Tibial artery (tissue), 4 donors: Measurements from ENCODE around the gene EPHA7.

Source experiments
- DNase-seq, 2 donors: peaks; one replicate each; pipeline ENCODE4 v3.0.0-alpha.2; 2019
- H3K27ac ChIP-seq, 2 donors: fragments of 200-600 bp; sonication (generic) in 1 of 2; 1 replicate in 1 of 2; 2 replicates in 1 of 2; pipeline ENCODE4 v1.5.1; 2018 to 2019; ENCODE audit warnings: mild to moderate bottlenecking in 1 of 2
- H3K27me3 ChIP-seq, 2 donors: fragments of 200-600 bp; sonication (generic) in 1 of 2; one replicate each; pipeline versions ENCODE4 v1.5.1 to v1.6.0; 2016 to 2019
- H3K36me3 ChIP-seq, 3 donors: fragments of 200-600 bp; sonication (generic) in 2 of 3; one replicate each; pipeline ENCODE4 v1.5.1; 2016 to 2019; ENCODE audit warnings: mild to moderate bottlenecking in 2 of 3
- H3K4me1 ChIP-seq, 4 donors: fragments of 200-600 bp; sonication (generic) in 2 of 4; 1 replicate in 3 of 4; 2 replicates in 1 of 4; pipeline ENCODE4 v1.5.1; 2016 to 2019
- H3K4me3 ChIP-seq, 2 donors: fragments of 200-600 bp; sonication (generic) in 1 of 2; 1 replicate in 1 of 2; 2 replicates in 1 of 2; pipeline ENCODE4 v1.5.1; 2018 to 2019; ENCODE audit warnings: mild to moderate bottlenecking in 2 of 2
- H3K9me3 ChIP-seq, 3 donors: fragments of 200-600 bp; sonication (generic) in 1 of 3; one replicate each; pipeline ENCODE4 v1.5.1; 2016 to 2019
- CTCF ChIP-seq, 2 experiments: fragments of 200-600 bp in 1 of 2; fragments of 450-650 bp in 1 of 2; IDR thresholded peaks; one replicate each; pipeline ENCODE4 v1.5.1; 2017 to 2019; ENCODE audit warnings: antibody characterized with exemption in 2 of 2, mild to moderate bottlenecking in 1 of 2, moderate library complexity in 1 of 2
- intact Hi-C: fragments of 100-400 bp; cut with DNase I; formaldehyde crosslinking; loops from one replicate; pipeline ENCODE4 v1.15.0; 2023; ENCODE audit warnings: low total_unique reads

EPHA7 gene

GRCh38 chr6:93337772-93338394 is 81.5 kb downstream of the EPHA7 start:
- H3K36me3 ChIP-seq: no peaks in the 10 kb centered on the region
- no peaks in the 10 kb centered on the region for H3K27me3 ChIP-seq
- TF ChIP-seq CTCF (IDR thresholded peaks at IDR 0.05): no peak
- no peaks in the 10 kb centered on the region for H3K4me1 ChIP-seq
- no peak for DNase-seq
- intact Hi-C loops: no loop called here
- no peak overlapping the region for H3K4me3 ChIP-seq
- no peak overlapping the region for H3K27ac ChIP-seq
- H3K9me3 ChIP-seq: no peaks in the 10 kb centered on the region

- TF ChIP-seq CTCF (IDR thresholded peaks at IDR 0.05): no peak
- Histone ChIP-seq H3K27ac (no peak overlapping the region), H3K9me3 (no peaks in the 10 kb centered on the region), H3K4me3 (no peak overlapping the region), H3K4me1 (no peaks in the 10 kb centered on the region), H3K27me3 (no peaks in the 10 kb centered on the region), H3K36me3 (no peaks in the 10 kb centered on the region)
- intact Hi-C loops: no loop called here
- DNase-seq: no peak
Observed at GRCh38 chr6:93337014-93337413, 82.3 kb downstream of the EPHA7 start.

GRCh38 chr6:93329301-93330000 is 89.9 kb downstream of the EPHA7 start:
- H3K36me3 ChIP-seq: no peaks in the 10 kb centered on the region
- intact Hi-C loops: no loop called here
- no peak overlapping the region for H3K4me3 ChIP-seq
- TF ChIP-seq CTCF (IDR thresholded peaks at IDR 0.05): no peak
- H3K27me3 ChIP-seq: no peaks in the 10 kb centered on the region
- no peaks in the 10 kb centered on the region for H3K9me3 ChIP-seq
- no peaks in the 10 kb centered on the region for H3K4me1 ChIP-seq
- DNase-seq: no peak
- H3K27ac ChIP-seq: no peak overlapping the region

GRCh38 chr6:93327857-93328256 is 91.5 kb downstream of the EPHA7 start:
- no peaks in the 10 kb centered on the region for H3K4me1 ChIP-seq
- no peaks in the 10 kb centered on the region for H3K36me3 ChIP-seq
- no peak for DNase-seq
- no peak for TF ChIP-seq CTCF (IDR thresholded peaks at IDR 0.05)
- H3K27ac ChIP-seq: no peak overlapping the region
- H3K27me3 ChIP-seq: no peaks in the 10 kb centered on the region
- H3K4me3 ChIP-seq: no peak overlapping the region
- no peaks in the 10 kb centered on the region for H3K9me3 ChIP-seq
- intact Hi-C loops: no loop called here

GRCh38 chr6:93325761-93326160 is 93.6 kb downstream of the EPHA7 start:
- H3K27ac ChIP-seq: no peak overlapping the region
- H3K4me3 ChIP-seq: no peak overlapping the region
- DNase-seq: no peak
- no peaks in the 10 kb centered on the region for H3K4me1 ChIP-seq
- H3K36me3 ChIP-seq: no peaks in the 10 kb centered on the region
- TF ChIP-seq CTCF (IDR thresholded peaks at IDR 0.05): no peak
- H3K9me3 ChIP-seq: no peaks in the 10 kb centered on the region
- H3K27me3 ChIP-seq: no peaks in the 10 kb centered on the region
- intact Hi-C loops: no loop called here
